Fibroblast of villous mesenchyme (primary cell): Measurements from ENCODE around the gene SLC41A3. TPM values are rescaled to one million over a fixed set of nuclear protein-coding genes. Genes with fewer than 3 reads are reported as not detected.

ENCODE experiments used
- DNase-seq: peaks from one replicate; pipeline ENCODE4 v3.0.0-alpha.2; 2010; ENCODE audit warnings: low read depth
- H3K4me3 ChIP-seq: 2 replicates; pipeline ENCODE4 v1.5.1; 2011; ENCODE audit warnings: low read depth, mild to moderate bottlenecking, low read length
- CTCF ChIP-seq: IDR thresholded peaks from 2 replicates; pipeline ENCODE4 v1.5.1; 2012; ENCODE audit warnings: low read depth, mild to moderate bottlenecking, low read length; ENCODE audit not compliant: insufficient read depth
- total RNA-seq: library from RNA; depleted of rRNA; stranded (reverse); fragments of >200 nt; gene quantifications from 2 replicates; pipeline ENCODE4 v1.2.3, GENCODE V29; 2012

SLC41A3 gene
- total RNA-seq, 1 donor, result 36.7 TPM

DNA sequence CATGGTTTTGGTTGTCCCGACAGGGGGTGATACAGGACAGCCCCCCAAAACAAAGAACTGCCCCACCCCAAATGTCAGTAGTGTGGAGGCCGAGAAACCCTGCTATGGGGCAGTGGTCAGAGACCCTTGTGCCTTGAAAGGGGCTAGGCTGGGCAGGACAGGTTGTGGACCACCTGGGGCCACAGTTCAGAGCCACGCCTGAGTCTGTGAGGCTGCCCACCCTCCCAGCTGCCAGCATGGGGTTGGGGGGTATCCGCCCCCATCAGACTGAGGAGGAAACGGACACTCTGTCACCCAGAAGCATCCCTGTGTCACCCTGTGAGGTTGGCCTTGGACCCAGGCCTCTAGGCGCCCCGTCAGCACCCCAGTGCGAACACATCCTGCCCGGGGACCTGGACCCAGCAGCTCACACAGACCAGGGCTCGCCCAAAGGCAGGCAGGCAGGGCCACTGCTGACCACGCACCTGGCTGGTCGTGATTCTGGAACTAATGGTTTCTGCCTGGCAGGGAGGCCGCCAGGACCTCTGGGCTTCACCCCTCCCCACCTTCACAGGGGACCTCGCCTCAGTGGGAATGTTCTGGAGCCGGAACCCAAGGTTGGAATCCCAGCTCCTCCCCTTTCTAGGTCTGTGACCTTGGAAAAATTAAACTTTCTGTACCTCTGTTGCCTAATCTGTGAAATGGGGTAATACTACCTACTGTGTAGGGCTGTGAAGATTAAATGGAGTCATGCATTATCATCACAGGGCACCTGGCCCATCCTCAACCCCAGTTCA is 1.4 kb downstream of the SLC41A3 start:
- H3K4me3 ChIP-seq, result peak overlapping the region; percentile 68
- TF ChIP-seq CTCF, result no peak
- no peak for DNase-seq

GRCh38 chr3:126081618-126082361 is 2.1 kb downstream of the SLC41A3 start:
- DNase-seq, result no peak
- peak; percentile 37 for TF ChIP-seq CTCF
- no peak overlapping the region for H3K4me3 ChIP-seq

DNA sequence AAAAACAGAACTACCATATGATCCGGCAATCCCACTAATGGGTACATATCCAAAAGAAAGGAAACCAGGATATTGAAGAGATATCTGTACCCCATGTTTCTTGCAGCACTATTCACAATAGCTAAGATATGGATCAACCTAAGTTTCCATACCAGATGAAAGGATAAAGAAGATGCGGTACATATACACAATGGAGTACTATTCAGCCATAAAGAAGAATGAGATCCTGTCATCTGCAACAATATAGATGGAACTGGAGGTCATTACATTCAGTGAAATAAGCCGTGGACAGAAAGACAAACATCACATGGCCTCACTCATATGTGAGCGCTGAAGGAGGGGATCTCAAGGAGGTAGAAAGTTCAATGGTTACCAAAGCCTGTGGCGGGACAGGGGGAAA is 3.0 kb downstream of the SLC41A3 start:
- H3K4me3 ChIP-seq, result no peak overlapping the region
- TF ChIP-seq CTCF, result no peak
- DNase-seq, result no peak

DNA sequence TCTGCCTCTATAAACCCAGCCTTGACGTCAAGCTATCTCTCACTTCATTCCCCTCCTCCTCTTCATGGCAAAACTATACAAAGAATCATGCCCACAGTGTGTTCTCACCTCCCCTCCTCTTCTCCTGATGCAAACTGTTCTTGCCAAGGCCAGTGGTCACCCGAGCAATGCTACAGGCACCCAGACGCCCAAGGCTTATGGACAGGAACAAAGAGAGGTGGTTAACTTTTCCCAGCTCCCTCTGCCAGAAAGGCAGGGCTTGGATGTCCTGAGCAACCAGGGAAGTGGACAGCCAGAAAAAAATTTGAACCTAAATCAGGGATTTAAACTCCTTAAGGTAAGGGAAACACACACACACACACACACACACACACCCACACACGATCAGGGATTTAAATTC is 5.1 kb downstream of the SLC41A3 start:
- no peak overlapping the region for H3K4me3 ChIP-seq
- DNase-seq, result no peak
- no peak for TF ChIP-seq CTCF

DNA sequence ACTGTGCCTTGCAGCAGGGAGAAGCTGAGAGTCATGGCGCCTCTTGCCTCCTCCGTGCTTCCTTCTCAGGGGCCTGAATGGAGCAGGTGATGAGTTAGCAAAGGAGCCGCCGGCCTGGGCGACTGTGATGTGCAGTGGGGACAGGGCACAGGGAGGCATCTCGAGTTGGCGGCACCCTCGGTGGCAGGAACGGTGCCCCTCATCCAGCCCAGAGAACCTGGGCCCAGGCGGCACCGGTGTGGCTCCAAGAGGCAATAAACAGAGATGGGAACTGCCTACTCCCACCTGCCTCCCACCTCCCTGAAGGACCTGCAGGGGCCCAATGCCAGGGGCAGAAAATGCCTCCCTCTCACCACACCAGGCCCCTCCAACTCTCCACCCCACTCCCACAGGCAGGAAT is 6.2 kb downstream of the SLC41A3 start:
- no peak for TF ChIP-seq CTCF
- H3K4me3 ChIP-seq, result no peak overlapping the region
- no peak for DNase-seq

- DNase-seq, result no peak
- TF ChIP-seq CTCF, result no peak
- H3K4me3 ChIP-seq, result no peak overlapping the region
These were observed 7.8 kb downstream of the SLC41A3 start for GRCh38 chr3:126076140-126076539.
